ENCODE measurements around the gene CHSY1.
A peak's percentile ranks its signal among the peaks of the same experiment; 100 is the strongest.

Gene CHSY1

GRCh38 chr15:101255615-101256241, 3.9 kb upstream of the CHSY1 start:
- no peak for DNase-seq (ENCODE audit: extremely low spot score)
- ChIA-PET POLR2A (interaction anchor here (0.9 kb wide), 1 partner anchor 10 kb away, joined by 3 read pairs; no protein-coding TSS in a partner anchor), CTCF (interaction anchor here (0.7 to 1.8 kb wide), 5 partner anchors 141 to 248 kb away, joined by 3 to 5 read pairs (median 5); no protein-coding TSS in a partner anchor)
- no peak for TF ChIP-seq ARNT (IDR thresholded peaks at IDR 0.05)
- TF ChIP-seq NFRKB (IDR thresholded peaks at IDR 0.05) = no peak
- TF ChIP-seq TARDBP (IDR thresholded peaks at IDR 0.05) = no peak
- TF ChIP-seq PKNOX1 (IDR thresholded peaks at IDR 0.05) = no peak
- no peak for TF ChIP-seq SP1 (IDR thresholded peaks at IDR 0.05)

DNA sequence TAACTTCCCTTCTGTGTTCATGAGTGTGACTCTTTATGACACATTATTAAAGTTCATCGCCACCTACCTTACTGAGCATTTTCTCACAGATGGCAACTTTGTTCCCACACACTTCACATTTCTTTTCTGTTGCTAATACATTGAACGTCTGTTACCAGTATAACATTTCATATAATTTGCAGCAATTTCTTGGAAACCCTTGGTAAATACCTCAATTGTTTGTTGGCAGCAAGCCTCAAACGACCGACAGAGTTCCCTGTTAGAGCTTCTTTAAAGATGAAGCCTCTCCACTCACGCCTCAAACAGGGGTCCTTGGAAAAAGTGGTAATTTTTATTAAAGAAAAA, 3.2 kb upstream of the CHSY1 start:
- ChIA-PET POLR2A (no interaction called here), CTCF (interaction anchor here (0.7 to 1.8 kb wide), 5 partner anchors 141 to 247 kb away, joined by 3 to 5 read pairs (median 5); no protein-coding TSS in a partner anchor)
- no peak for DNase-seq (ENCODE audit: extremely low spot score)
- TF ChIP-seq PKNOX1 (IDR thresholded peaks at IDR 0.05) (no peak), ELF4 (IDR thresholded peaks at IDR 0.05) (no peak), SP1 (IDR thresholded peaks at IDR 0.05) (no peak), NFRKB (IDR thresholded peaks at IDR 0.05) (no peak), HDGF (IDR thresholded peaks at IDR 0.05; ENCODE audit: borderline replicate concordance) (no peak), FOXK2 (IDR thresholded peaks at IDR 0.05) (no peak), FOXA1 (IDR thresholded peaks at IDR 0.05) (no peak), L3MBTL2 (conservative IDR thresholded peaks at IDR 0.05) (no peak), FOXM1 (IDR thresholded peaks at IDR 0.05; ENCODE audit: borderline replicate concordance) (no peak), ZNF384 (IDR thresholded peaks at IDR 0.05) (no peak), SUZ12 (IDR thresholded peaks at IDR 0.05) (no peak), ARNT (IDR thresholded peaks at IDR 0.05) (no peak), TARDBP (IDR thresholded peaks at IDR 0.05) (no peak), LEF1 (IDR thresholded peaks at IDR 0.05; ENCODE audit: borderline replicate concordance) (no peak), BHLHE40 (IDR thresholded peaks at IDR 0.05; ENCODE audit: borderline replicate concordance) (no peak), CTBP1 (IDR thresholded peaks at IDR 0.05; ENCODE audit: borderline replicate concordance) (no peak)

- DNase-seq (ENCODE audit: extremely low spot score) = no peak
- no peak for TF ChIP-seq SP1 (IDR thresholded peaks at IDR 0.05)
- no peak for TF ChIP-seq FOXA1 (IDR thresholded peaks at IDR 0.05)
- TF ChIP-seq ELF4 (IDR thresholded peaks at IDR 0.05) = no peak
- TF ChIP-seq LEF1 (IDR thresholded peaks at IDR 0.05; ENCODE audit: borderline replicate concordance) = no peak
- no peak for TF ChIP-seq ZNF384 (IDR thresholded peaks at IDR 0.05)
- ChIA-PET CTCF (interaction anchor here (1.0 to 1.4 kb wide), 2 partner anchors 234 to 247 kb away, joined by 3 to 5 read pairs; no protein-coding TSS in a partner anchor), POLR2A (no interaction called here)
Observed at GRCh38 chr15:101254157-101255050, 2.6 kb upstream of the CHSY1 start.

GRCh38 chr15:101252836-101253235, 988 bp upstream of the CHSY1 start:
- CTCF ChIA-PET = interaction anchor here (0.6 to 1.5 kb wide), 2 partner anchors 244 to 323 kb away, joined by 3 to 12 read pairs; no protein-coding TSS in a partner anchor
- TF ChIP-seq BHLHE40 (IDR thresholded peaks at IDR 0.05; ENCODE audit: borderline replicate concordance) (no peak), TARDBP (IDR thresholded peaks at IDR 0.05) (no peak), SUZ12 (IDR thresholded peaks at IDR 0.05) (no peak)
- POLR2A ChIA-PET = interaction anchor here (1.1 to 1.7 kb wide), 2 partner anchors 237 to 245 kb away, joined by 4 read pairs; no protein-coding TSS in a partner anchor
- no peak for DNase-seq (ENCODE audit: extremely low spot score)

GRCh38 chr15:101250873-101251829, 697 bp downstream of the CHSY1 start:
- TF ChIP-seq ARNT (IDR thresholded peaks at IDR 0.05) (peak; percentile 41; the same call in 1 of the 2 replicates), SUZ12 (IDR thresholded peaks at IDR 0.05) (no peak), FOXK2 (IDR thresholded peaks at IDR 0.05) (no peak)
- CTCF ChIA-PET = interaction anchor here (1.5 kb wide), 1 partner anchor 242 kb away, joined by 12 read pairs; no protein-coding TSS in a partner anchor
- POLR2A ChIA-PET = interaction anchor here (0.8 to 1.3 kb wide), 7 partner anchors 11 to 242 kb away, joined by 3 to 5 read pairs (median 4); no protein-coding TSS in a partner anchor
- DNase-seq (ENCODE audit: extremely low spot score) = peak; percentile 64

- CTCF ChIA-PET = no interaction called here
- POLR2A ChIA-PET = interaction anchor here (1.3 kb wide), 1 partner anchor 10 kb away, joined by 5 read pairs; no protein-coding TSS in a partner anchor
- TF ChIP-seq CTBP1 (IDR thresholded peaks at IDR 0.05; ENCODE audit: borderline replicate concordance) (no peak), BHLHE40 (IDR thresholded peaks at IDR 0.05; ENCODE audit: borderline replicate concordance) (no peak), FOXK2 (IDR thresholded peaks at IDR 0.05) (no peak)
Observed at GRCh38 chr15:101250341-101250831, 1.5 kb downstream of the CHSY1 start.

More at GRCh38 chr15:101250341-101250831, 1.5 kb downstream of the CHSY1 start:
- DNase-seq (ENCODE audit: extremely low spot score) = no peak

Data from HEK293T (cell line).